GM12801 (cell line): ENCODE results near the gene F3.

Experiments
- TF ChIP-seq, protein P1 (sequence below): IDR thresholded peaks from one replicate; pipeline ENCODE4 v1.5.1; 2011; ENCODE audit warnings: control low read depth; ENCODE audit not compliant: insufficient read length; ENCODE audit errors: extremely low read depth

Gene F3

DNA sequence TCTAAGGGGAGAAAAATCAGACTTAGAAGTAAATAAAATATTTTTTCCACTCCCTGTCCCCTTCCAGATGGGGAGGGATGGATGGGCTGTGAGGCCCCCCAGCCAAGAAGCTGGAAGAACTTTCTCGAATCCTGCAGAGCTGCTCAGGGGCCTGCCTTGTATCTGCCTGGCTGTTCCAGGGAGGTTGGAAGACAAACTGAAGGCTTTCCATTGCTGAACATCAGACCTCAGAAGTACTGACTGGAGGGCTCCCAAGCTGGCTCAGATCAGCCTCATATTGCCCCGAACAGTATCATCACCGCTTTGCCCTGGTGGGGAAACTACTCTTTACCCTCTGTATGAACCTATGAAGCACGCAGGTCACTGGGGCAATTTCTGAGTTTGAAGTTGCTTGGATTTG lies 12.4 kb upstream of the F3 start:
- TF ChIP-seq, protein P1, sequence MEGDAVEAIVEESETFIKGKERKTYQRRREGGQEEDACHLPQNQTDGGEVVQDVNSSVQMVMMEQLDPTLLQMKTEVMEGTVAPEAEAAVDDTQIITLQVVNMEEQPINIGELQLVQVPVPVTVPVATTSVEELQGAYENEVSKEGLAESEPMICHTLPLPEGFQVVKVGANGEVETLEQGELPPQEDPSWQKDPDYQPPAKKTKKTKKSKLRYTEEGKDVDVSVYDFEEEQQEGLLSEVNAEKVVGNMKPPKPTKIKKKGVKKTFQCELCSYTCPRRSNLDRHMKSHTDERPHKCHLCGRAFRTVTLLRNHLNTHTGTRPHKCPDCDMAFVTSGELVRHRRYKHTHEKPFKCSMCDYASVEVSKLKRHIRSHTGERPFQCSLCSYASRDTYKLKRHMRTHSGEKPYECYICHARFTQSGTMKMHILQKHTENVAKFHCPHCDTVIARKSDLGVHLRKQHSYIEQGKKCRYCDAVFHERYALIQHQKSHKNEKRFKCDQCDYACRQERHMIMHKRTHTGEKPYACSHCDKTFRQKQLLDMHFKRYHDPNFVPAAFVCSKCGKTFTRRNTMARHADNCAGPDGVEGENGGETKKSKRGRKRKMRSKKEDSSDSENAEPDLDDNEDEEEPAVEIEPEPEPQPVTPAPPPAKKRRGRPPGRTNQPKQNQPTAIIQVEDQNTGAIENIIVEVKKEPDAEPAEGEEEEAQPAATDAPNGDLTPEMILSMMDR: no peak

DNA sequence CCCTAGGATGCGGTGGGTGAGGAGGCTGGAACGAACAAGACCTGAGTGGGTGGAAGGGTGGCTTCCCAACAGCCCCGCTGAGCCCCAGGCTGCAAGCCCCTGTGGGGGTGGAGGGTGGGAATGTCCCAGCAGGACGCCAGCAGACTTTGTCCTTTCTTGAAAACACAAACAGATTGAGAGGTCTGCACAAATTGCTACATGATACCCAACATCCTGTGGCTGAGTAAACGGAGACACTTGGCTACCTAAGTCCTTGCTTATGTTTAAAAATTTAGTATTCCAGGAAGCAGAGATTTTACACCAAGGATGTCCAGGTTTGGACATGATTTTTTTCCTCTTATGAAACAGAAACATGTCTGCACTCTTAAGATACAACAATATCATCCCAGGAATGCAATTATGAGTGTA lies 11.8 kb upstream of the F3 start:
- TF ChIP-seq, protein P1: no peak

DNA sequence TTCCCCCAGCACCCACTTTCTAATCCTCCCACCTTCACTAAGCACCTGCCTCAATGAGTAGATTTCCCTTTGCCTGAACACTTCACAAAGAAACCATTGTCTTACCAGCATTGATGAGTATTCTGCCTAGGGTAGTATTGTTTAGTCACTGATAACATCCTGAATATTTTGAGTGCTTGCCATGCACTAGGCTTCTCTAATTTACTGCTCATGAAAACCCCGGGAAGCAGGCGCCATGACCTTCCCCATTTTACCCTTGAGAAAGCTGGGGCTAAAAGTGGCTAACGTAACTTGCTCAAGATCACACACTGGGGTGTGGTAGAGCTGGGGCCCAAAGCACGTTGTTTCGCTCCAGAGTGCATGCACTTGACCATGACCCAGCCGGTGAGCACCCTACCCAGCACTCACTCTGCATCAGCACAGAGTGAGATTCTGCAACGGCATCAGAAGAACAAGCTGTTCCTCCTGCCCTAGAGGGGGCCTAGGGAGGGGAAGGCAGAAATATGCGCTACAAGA lies 10.6 kb upstream of the F3 start:
- TF ChIP-seq, protein P1: no peak

DNA sequence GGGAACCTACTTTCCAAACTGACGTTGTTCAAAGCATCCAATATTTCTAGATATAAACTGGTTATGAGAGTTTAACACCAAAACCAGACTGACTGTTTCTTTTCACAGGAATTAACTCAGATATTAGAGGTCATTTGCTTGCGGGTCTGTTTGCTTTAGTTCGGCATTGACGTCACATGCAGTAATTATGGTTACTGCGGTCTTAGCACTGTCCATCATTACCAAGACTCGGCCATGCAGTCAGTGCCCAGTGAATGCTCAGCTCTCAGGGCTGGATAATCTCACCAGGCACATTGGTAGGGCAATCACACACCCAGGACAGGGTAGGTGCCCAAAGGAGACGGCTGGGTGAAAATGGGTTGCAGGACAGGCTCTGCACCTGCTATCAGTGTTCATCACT lies 9.9 kb upstream of the F3 start:
- TF ChIP-seq, protein P1: no peak

DNA sequence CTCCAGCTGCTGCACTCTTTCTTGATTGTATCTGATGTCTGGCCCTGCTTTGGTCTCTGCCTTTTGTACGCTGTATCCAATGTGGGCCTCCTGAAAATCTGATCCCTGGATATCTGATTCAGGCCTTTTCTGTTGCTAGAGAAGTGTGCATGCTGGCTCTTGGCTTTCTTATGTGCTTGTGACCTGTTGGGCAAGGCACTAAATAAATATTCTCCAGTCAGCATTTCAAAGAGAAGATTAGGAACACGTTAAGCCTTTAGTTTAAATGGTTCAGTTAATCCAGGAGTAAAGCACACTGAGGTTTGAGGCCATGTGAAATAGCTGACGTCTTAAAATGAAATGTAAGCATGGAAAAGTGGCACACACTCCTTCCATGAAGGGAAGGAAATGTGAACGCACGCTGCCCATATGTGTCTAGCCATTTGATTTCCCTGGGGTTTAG lies 9.3 kb upstream of the F3 start:
- TF ChIP-seq, protein P1: no peak

DNA sequence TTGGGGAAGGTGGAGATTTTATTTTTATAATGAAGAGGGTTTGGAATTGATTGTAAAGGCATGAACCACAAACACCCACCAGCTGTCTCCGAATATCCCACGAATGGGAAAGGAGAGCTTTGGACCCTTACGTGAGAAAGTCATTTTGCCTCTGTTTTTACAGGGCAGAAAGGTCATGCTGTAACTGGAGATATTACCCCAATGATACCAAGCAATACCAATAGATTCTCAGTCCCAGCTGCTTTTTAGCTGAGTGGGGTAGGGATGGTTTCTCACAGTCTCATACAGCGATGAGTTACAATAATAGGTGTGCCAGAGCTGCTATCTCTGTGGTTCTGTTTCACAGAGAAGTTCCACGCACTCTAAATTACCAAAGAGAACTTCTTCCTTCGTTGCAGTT lies 8.8 kb upstream of the F3 start:
- TF ChIP-seq, protein P1: no peak

DNA sequence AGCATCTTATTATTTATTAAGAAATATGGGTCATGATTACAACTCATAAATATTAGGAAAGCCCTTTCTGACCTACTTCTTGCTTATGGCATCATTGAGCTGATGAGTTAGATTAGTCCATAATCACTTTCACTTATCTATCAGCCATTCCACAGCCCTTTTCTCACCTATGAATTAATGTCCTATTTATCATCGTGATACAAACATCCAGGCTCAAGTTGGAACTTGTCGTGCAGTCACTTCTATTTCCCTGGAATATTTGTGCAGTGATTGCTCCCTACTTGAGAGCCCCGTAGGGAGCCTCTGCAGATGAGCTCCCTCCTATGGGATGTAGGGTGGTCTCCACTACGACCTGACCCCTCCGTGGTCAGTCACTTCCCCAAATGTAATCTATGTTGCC lies 8.1 kb upstream of the F3 start:
- TF ChIP-seq, protein P1: no peak
